Esophagus squamous epithelium (tissue), 4 donors: ENCODE results near the gene CDKN2B-AS1.

Source experiments
- CTCF ChIP-seq, 6 experiments: fragments of 450-650 bp in 4 of 6; fragments of 200-600 bp in 2 of 6; sonication (generic) in 2 of 6; IDR thresholded peaks; one replicate each; pipeline ENCODE4 v1.5.1; 2016 to 2019; ENCODE audit warnings: antibody characterized with exemption in 6 of 6, mild to moderate bottlenecking in 4 of 6, moderate library complexity in 4 of 6
- POLR2A ChIP-seq, 4 donors: fragments of 450-650 bp; IDR thresholded peaks; one replicate each; pipeline ENCODE4 v1.6.1; 2017; ENCODE audit warnings: antibody characterized with exemption in 4 of 4, mild to moderate bottlenecking in 4 of 4, moderate library complexity in 3 of 4

GRCh38 chr9:21988056-21988990, 6.3 kb upstream of the CDKN2B-AS1 start:
- TF ChIP-seq CTCF (IDR thresholded peaks at IDR 0.05) (no peak), POLR2A (IDR thresholded peaks at IDR 0.05) (no peak)
